Glomerular visceral epithelial cell (primary cell): ENCODE results near the gene NEXN.
A peak's percentile ranks its signal among the peaks of the same experiment; 100 is the strongest.
"Not testable (repeated sequence)": the region's sequence is repeated elsewhere in the genome, so short reads cannot be mapped to it uniquely, and the experiment has no call there.

Experiments
- DNase-seq: peaks from one replicate; pipeline ENCODE4 v3.0.0-alpha.2; 2016; ENCODE audit errors: extremely low spot score

NEXN gene

DNA sequence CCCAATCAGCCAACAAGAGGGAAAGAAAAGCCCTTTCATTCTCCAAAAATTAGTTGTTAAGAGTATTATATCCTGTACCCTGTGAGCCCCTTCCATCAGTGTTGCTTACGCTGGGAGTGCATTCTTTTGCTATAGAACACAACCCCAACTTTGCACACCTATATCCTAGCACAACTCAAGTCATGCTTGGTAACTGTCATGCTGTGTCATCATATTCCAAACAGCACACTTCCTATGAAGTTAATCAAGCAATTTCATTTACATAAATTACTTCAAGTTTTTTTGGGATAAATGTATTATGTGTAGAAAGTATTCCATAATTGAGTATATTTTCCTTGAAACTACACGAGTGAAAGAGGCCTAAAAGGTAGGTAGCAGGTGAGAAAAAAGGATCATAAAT lies 70.4 kb downstream of the NEXN start:
- no peak for DNase-seq

DNA sequence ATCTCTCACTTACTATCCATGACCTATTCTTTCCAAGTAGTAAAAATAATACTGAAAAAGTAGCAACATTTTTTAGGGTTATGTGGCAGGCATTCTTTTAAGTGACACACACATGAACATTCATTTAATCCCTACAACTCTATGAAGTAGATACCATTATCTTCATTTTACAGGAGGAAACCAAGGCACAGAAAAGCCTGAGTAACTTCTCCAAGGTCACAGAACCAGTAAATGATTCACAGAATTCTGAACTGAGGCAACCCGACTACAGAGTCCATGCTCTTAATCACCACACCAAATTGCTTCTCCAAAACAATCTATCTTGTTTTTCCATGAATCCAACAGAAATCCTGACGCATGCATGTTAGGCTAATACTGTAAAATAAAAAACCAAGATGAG lies 73.0 kb downstream of the NEXN start:
- no peak for DNase-seq

DNA sequence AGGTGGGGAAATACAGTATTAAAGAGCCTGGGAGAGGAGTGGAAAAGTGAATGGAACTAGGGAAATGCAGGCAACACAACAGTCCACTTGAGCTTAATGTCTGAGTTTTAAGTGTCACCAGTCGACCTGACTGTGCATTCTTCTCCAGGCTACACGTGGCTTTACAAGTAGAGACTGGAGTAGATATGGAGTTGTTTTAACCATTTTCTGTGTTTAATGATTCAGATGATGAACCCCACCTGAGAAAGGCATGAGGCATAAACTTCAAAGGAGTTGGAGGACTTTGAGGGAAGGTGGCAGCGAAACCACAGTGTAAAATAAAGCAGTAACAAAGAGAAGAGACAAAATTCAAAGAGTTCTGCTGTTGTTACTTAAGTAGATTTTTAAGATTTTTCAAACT lies 77.9 kb downstream of the NEXN start:
- DNase-seq: no peak

DNA sequence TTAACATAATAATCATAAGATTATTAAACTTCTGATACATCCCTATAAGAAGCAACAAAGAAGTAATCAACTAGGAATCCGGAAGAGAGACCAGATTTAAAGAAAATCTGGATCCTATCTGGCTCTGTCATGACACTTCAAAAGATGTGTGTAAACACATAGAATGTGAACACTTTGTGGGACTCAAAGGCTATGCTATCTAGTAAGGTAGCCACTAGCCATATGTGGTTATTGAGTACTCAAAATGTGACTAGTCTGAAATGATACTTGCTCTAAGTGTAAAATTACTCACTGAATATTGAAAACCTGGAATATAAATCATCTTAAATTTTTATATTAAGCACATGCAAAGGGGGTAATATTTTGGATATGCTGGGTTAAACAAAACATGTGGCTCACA lies 81.8 kb downstream of the NEXN start:
- no peak for DNase-seq

DNA sequence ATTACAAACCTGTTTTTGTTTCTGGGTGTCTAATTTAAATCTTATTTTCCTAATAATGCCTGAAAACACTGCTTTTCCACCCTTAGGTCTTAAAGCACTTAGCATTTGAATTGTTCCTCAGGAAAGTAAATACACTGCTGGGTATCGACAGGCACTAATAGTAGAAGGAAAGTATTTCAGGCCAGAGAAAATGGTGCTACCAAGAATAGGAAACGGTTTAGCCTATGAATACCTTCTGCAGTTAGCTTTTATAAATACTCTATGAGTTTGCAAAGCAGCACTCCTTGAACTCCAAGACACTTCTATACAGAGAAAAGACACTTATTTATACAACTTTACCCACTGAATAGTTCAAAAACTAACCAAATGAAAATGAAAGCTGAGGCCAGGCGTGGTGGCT lies 83.7 kb downstream of the NEXN start:
- no peak for DNase-seq

DNA sequence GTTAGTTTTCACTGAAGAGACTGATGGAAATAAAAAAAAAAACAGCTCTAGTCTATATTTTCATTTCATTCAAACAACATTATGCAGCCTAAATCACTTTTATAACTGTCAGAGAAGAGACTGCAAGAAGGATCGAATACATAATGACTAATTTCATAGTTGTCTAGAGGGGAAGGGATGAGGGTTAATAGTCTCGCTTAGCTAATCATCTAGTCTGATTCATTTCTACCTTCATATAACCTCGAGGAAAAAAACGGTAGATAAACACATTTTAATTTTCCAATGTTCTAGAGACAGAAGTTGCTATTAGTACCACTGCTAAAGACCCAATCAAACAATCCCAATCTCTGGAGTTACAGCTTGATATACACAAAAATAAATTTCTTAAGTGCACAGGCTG lies 87.0 kb downstream of the NEXN start:
- peak; percentile 23 for DNase-seq

DNA sequence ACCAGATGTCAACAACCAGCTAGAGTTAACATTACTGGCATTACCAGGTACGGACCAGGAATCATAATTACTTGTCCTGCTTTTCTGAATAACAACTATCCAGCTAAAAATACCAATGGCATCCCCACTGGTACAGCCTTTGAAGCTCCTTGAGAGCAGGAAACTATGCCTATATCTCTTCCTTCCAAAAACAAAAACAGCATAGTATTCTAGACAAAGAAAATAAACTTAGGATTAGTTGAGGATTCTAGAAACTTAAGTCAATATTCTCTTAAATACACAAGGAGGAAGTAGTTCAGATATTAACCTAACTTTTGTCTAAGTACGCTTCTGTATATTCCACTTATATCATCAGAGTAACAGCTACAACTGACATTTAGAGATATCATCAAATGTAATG lies 87.5 kb downstream of the NEXN start:
- no peak for DNase-seq

- DNase-seq: no peak
Observed at GRCh38 chr1:77976433-77977076, 88.1 kb downstream of the NEXN start.

DNA sequence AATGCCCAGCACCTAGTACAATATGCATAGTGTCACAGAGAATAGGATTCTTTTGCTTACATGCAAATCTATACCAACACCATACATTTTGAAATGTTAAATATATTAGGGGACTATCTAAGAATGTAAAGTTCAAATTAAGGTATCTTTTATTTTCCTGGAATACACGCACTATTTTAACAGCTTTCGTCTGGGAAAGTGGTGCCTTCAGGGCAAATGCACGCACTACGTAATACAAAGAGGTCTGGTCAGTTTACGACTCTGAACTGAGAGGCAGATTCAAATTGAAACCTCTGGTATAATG lies 89.5 kb downstream of the NEXN start:
- no peak for DNase-seq

GRCh38 chr1:77978293-77978968 lies 90.0 kb downstream of the NEXN start:
- peak; percentile 91 for DNase-seq

DNA sequence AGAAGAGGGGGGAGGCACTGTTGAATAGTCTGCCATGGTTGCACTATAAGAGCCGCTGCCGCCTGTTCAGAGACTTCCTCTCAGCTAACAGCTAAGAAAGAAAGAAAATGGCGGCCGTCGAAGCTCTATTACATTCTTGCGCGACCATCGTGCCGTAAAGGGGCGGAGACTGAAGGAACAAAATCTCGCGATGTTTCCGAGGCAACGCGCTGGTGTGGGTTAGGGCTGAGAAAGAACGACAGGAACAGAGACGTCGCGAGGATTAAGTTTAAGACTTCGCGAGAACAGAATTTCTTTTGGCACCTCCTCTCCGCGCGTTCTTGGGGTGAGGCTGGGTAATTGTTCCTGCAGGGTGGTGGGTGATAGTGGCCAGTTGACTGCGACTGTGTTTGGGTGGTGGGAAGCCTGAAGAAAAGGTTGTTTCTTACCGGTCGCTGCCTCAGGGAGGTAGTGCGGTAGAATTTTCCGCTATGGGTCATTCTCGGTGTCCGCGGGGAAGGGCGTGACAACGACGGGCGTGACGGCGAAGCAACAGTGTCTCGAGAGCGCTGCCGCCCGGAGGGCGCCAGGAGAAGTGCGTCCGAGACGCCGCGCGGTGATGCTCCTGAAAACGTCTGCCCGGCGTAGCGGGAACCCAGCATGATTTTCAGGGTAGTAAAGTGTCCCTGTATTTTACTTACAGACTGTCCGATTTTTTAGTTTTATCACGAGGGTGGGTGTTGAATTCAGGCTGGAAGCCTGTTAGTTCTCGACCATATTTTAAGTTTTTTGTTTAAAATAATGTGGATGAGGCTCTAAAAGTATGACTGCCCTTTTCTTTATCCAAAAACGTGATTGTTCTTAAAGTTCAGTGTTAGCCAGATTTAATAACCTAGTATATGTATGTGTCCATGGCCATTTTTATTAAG lies 90.8 kb downstream of the NEXN start, which contains the start of gene FUBP1:
FUBP1 (minus strand) TSS at position 104 of the 908 bp plus-strand sequence; CDS start at position 36, 68 bp downstream.
- DNase-seq: peak; percentile 99

DNA sequence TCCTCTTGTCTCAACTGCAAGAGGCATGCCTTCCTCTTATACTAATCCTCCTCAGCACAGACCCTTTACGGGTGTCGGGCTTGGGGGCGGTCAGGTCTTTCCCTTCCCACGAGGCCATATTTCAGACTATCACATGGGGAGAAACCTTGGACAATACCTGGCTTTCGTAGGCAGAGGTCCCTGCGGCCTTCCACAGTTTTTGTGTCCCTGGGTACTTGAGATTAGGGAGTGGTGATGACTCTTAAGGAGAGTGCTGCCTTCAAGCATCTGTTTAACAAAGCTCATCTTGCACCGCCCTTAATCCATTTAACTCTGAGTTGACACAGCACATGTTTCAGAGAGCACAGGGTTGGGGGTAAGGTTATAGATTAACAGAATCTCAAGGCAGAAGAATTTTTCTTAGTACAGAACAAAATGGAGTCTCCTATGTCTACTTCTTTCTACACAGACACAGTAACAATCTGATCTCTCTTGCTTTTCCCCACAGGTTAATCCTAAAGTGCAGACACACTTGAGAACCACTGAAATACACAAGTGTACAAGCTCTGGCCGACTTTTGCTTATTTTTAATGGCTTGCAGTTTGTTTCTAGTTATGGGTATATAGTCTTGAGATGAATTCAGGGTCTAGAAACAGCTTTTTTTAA lies 95.0 kb downstream of the NEXN start:
- DNase-seq: not testable (repeated sequence)

- DNase-seq: no peak
Observed at GRCh38 chr1:77983997-77984355, 95.6 kb downstream of the NEXN start.

GRCh38 chr1:77984629-77985028 lies 96.2 kb downstream of the NEXN start:
- no peak for DNase-seq

- DNase-seq: no peak
Observed at GRCh38 chr1:77986810-77987209, 98.4 kb downstream of the NEXN start.

- no peak for DNase-seq
Observed at GRCh38 chr1:77987919-77988318, 99.5 kb downstream of the NEXN start.

- DNase-seq: no peak
Observed at GRCh38 chr1:77989744-77990143, 101.3 kb downstream of the NEXN start.

- no peak for DNase-seq
Observed at GRCh38 chr1:77990629-77991204, 102.3 kb downstream of the NEXN start.

DNA sequence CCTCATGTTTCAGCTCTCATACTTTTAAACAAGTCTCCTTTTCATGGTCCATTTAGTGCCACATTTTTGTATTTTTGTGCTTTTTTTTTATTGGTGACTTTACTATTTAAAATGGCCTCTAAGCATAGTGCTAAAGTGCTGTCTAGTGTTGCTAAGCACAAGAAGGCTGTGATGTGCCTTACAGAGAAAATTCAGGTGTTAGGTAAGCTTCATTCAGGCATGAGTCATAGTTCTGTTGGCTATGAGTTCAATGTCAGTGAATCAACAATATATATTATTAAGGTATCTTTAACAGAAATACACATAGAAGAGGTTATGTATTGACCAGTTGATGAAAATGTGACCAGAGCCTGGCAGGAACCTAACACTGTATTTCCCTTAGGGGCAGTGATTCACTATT lies 103.2 kb downstream of the NEXN start:
- no peak for DNase-seq
